Gastroesophageal sphincter (tissue), 3 donors: Measurements from ENCODE around the gene KLHDC4.

Source experiments
- CTCF ChIP-seq, 4 experiments: fragments of 200-600 bp in 2 of 4; fragments of 450-650 bp in 2 of 4; sonication (generic) in 1 of 4; IDR thresholded peaks; one replicate each; pipeline ENCODE4 v1.5.1; 2017 to 2019; ENCODE audit warnings: antibody characterized with exemption in 4 of 4, mild to moderate bottlenecking in 2 of 4, moderate library complexity in 2 of 4
- POLR2A ChIP-seq, 2 donors: fragments of 450-650 bp; IDR thresholded peaks; one replicate each; pipeline ENCODE4 v1.6.1; 2017; ENCODE audit warnings: antibody characterized with exemption in 2 of 2, mild to moderate bottlenecking in 2 of 2, moderate library complexity in 1 of 2
- POLR2AphosphoS5 ChIP-seq: sonication (generic); formaldehyde crosslinking; IDR thresholded peaks from one replicate; pipeline ENCODE4 v1.6.1; 2017; ENCODE audit warnings: antibody characterized with exemption

GRCh38 chr16:87695534-87695933 is 70.3 kb downstream of the KLHDC4 start:
- TF ChIP-seq CTCF (IDR thresholded peaks at IDR 0.05) (no peak), POLR2A (IDR thresholded peaks at IDR 0.05) (no peak), POLR2AphosphoS5 (no peak)
